HFFc6 (cell line): ENCODE data around the gene VHLL. TPM values are rescaled to one million over a fixed set of nuclear protein-coding genes. Genes with fewer than 3 reads are reported as not detected.
A peak's percentile ranks its signal among the peaks of the same experiment; 100 is the strongest.

ENCODE experiments used
- DNase-seq: peaks from one replicate; pipeline ENCODE4 v3.0.0-alpha.2; 2018
- H3K27ac Mint-ChIP-seq: 2 replicates; pipeline ENCODE4 v1.8.0; 2020; ENCODE audit warnings: mild to moderate bottlenecking, mixed read lengths
- H3K27me3 Mint-ChIP-seq: 2 replicates; pipeline ENCODE4 v1.8.0; 2021; ENCODE audit warnings: mild to moderate bottlenecking, moderate library complexity, mixed read lengths; ENCODE audit not compliant: insufficient read depth
- H3K36me3 Mint-ChIP-seq: 2 replicates; pipeline ENCODE4 v1.8.0; 2021; ENCODE audit warnings: low read depth, mixed read lengths
- H3K4me1 Mint-ChIP-seq: 2 replicates; pipeline ENCODE4 v1.8.0; 2020; ENCODE audit warnings: low read depth, mixed read lengths
- H3K4me3 Mint-ChIP-seq: 2 replicates; pipeline ENCODE4 v1.8.0; 2020; ENCODE audit warnings: mild to moderate bottlenecking, moderate library complexity, mixed read lengths
- H3K9me3 Mint-ChIP-seq: 2 replicates; pipeline ENCODE4 v1.8.0; 2020; ENCODE audit warnings: mild to moderate bottlenecking, mixed read lengths
- CTCF ChIP-seq: fragments of 200-600 bp; sonication (generic); IDR thresholded peaks from 2 replicates; pipeline ENCODE4 v1.5.0; 2021; ENCODE audit warnings: antibody characterized with exemption, mild to moderate bottlenecking
- total RNA-seq, 6 experiments: library from RNA; stranded (reverse); fragmentation: NEBNext Ultra II Directional; extraction: Animal tissue kit (Norgen Biotek cat#: 25700); gene quantifications; 2 replicates in 1 of 6; 3 replicates in 5 of 6; pipeline ENCODE4 v1.2.3, GENCODE V29; 2021

The VHLL gene
- total RNA-seq, 6 experiments from 2014 or later, result not detected

GRCh38 chr1:156320560-156320959 is 21.5 kb upstream of the VHLL start:
- no peak overlapping the region; the same call in none of the 2 replicates for H3K27ac Mint-ChIP-seq
- DNase-seq, result no peak
- H3K36me3 Mint-ChIP-seq, result peaks cover 35% of the 10 kb centered on the region
- no peaks in the 10 kb centered on the region; the same call in 1 of the 2 replicates for H3K27me3 Mint-ChIP-seq
- no peak for TF ChIP-seq CTCF
- no peaks in the 10 kb centered on the region for H3K9me3 Mint-ChIP-seq
- no peak overlapping the region for H3K4me3 Mint-ChIP-seq
- H3K4me1 Mint-ChIP-seq, result peaks cover 21% of the 10 kb centered on the region

GRCh38 chr1:156319664-156320063 is 20.6 kb upstream of the VHLL start:
- Mint-ChIP-seq H3K36me3 (peaks cover 35% of the 10 kb centered on the region), H3K27me3 (no peaks in the 10 kb centered on the region; the same call in 1 of the 2 replicates), H3K27ac (no peak overlapping the region), H3K4me1 (peaks cover 21% of the 10 kb centered on the region), H3K4me3 (no peak overlapping the region), H3K9me3 (no peaks in the 10 kb centered on the region)
- TF ChIP-seq CTCF, result peak; percentile 84
- DNase-seq, result peak; percentile 36

- no peaks in the 10 kb centered on the region for H3K9me3 Mint-ChIP-seq
- DNase-seq, result no peak
- H3K4me1 Mint-ChIP-seq, result peaks cover 16% of the 10 kb centered on the region
- H3K27me3 Mint-ChIP-seq, result no peaks in the 10 kb centered on the region
- peaks cover 48% of the 10 kb centered on the region for H3K36me3 Mint-ChIP-seq
- H3K4me3 Mint-ChIP-seq, result no peak overlapping the region
- H3K27ac Mint-ChIP-seq, result 0 out of 2 replicates have a peak overlapping the region, but pooled peaks have one; percentile 16
- no peak for TF ChIP-seq CTCF
Observed at GRCh38 chr1:156316909-156317308, 17.8 kb upstream of the VHLL start.

GRCh38 chr1:156310962-156311361 is 11.9 kb upstream of the VHLL start:
- TF ChIP-seq CTCF, result no peak
- H3K4me3 Mint-ChIP-seq, result no peak overlapping the region
- no peaks in the 10 kb centered on the region for H3K9me3 Mint-ChIP-seq
- no peaks in the 10 kb centered on the region for H3K27me3 Mint-ChIP-seq
- DNase-seq, result peak; percentile 47
- peaks cover 34% of the 10 kb centered on the region for H3K4me1 Mint-ChIP-seq
- H3K36me3 Mint-ChIP-seq, result peaks cover 55% of the 10 kb centered on the region
- peak overlapping the region; percentile 72 for H3K27ac Mint-ChIP-seq

- Mint-ChIP-seq H3K27ac (peak overlapping the region; percentile 63), H3K4me1 (peaks cover 39% of the 10 kb centered on the region), H3K9me3 (no peaks in the 10 kb centered on the region), H3K27me3 (no peaks in the 10 kb centered on the region), H3K36me3 (peaks cover 37% of the 10 kb centered on the region), H3K4me3 (no peak overlapping the region)
- DNase-seq, result peak; percentile 52
- no peak for TF ChIP-seq CTCF
Observed at GRCh38 chr1:156308078-156308477, 9.0 kb upstream of the VHLL start.

- no peak for TF ChIP-seq CTCF
- no peak overlapping the region for H3K4me3 Mint-ChIP-seq
- DNase-seq, result no peak
- no peaks in the 10 kb centered on the region for H3K9me3 Mint-ChIP-seq
- H3K36me3 Mint-ChIP-seq, result peaks cover 17% of the 10 kb centered on the region
- no peak overlapping the region for H3K27ac Mint-ChIP-seq
- H3K27me3 Mint-ChIP-seq, result no peaks in the 10 kb centered on the region
- H3K4me1 Mint-ChIP-seq, result peaks cover 16% of the 10 kb centered on the region
Observed at GRCh38 chr1:156305215-156305614, 6.1 kb upstream of the VHLL start.
